Fibroblast of villous mesenchyme (primary cell): ENCODE data around the gene PITHD1. TPM values are rescaled to one million over a fixed set of nuclear protein-coding genes. Genes with fewer than 3 reads are reported as not detected.
"Not testable (repeated sequence)": the region's sequence is repeated elsewhere in the genome, so short reads cannot be mapped to it uniquely, and the experiment has no call there.

Source experiments
- DNase-seq: peaks from one replicate; pipeline ENCODE4 v3.0.0-alpha.2; 2010; ENCODE audit warnings: low read depth
- H3K4me3 ChIP-seq: 2 replicates; pipeline ENCODE4 v1.5.1; 2011; ENCODE audit warnings: low read depth, mild to moderate bottlenecking, low read length
- CTCF ChIP-seq: IDR thresholded peaks from 2 replicates; pipeline ENCODE4 v1.5.1; 2012; ENCODE audit warnings: low read depth, mild to moderate bottlenecking, low read length; ENCODE audit not compliant: insufficient read depth
- total RNA-seq: library from RNA; depleted of rRNA; stranded (reverse); fragments of >200 nt; gene quantifications from 2 replicates; pipeline ENCODE4 v1.2.3, GENCODE V29; 2012

Gene PITHD1
- total RNA-seq, 1 donor = 28.9 TPM

DNA sequence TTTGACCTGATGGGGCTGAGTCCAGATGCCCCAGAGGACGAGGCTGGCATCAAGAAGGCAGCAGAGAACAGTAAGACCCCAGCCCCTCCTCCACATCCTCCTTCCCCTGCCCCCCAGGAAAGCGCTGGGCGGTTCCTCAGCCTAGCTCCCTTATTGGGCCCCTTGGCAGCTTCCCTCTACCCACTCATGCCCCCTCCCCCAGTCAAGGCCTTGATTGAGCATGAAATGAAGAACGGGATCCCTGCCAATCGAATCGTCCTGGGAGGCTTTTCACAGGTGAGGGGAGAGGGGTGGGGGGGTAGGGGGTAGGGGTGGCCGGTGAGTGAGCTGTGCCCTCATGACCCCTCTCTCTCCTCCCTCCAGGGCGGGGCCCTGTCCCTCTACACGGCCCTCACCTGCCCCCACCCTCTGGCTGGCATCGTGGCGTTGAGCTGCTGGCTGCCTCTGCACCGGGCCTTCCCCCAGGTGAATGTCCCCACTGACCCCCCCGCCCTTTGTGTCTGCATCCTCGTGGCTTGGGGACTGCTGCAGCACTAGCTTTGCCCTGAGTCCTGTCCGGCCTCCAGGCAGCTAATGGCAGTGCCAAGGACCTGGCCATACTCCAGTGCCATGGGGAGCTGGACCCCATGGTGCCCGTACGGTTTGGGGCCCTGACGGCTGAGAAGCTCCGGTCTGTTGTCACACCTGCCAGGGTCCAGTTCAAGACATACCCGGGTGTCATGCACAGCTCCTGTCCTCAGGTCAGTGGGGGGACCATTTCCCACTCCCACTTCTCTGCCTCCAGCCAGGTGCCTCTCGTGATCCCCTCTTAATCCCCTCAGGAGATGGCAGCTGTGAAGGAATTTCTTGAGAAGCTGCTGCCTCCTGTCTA is 15.9 kb downstream of the PITHD1 start:
- no peak for TF ChIP-seq CTCF
- no peak for DNase-seq
- no peak overlapping the region for H3K4me3 ChIP-seq

DNA sequence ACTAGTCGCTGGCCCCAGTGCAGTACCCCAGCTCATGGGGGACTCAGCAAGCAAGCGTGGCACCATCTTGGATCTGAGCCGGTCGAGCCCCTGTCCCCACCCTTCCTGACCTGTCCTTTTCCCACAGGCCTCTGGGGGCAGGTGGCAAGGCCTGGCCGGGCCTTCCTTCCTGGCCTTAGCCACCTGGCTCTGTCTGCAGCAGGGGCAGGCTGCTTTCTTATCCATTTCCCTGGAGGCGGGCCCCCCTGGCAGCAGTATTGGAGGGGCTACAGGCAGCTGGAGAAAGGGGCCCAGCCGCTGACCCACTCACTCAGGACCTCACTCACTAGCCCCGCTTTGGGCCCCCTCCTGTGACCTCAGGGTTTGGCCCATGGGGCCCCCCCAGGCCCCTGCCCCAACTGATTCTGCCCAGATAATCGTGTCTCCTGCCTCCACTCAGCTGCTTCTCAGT is 16.5 kb downstream of the PITHD1 start:
- not testable (repeated sequence) for H3K4me3 ChIP-seq, DNase-seq

GRCh38 chr1:23795676-23796465 is 17.7 kb downstream of the PITHD1 start:
- TF ChIP-seq CTCF = no peak
- DNase-seq = no peak
- no peak overlapping the region for H3K4me3 ChIP-seq

DNA sequence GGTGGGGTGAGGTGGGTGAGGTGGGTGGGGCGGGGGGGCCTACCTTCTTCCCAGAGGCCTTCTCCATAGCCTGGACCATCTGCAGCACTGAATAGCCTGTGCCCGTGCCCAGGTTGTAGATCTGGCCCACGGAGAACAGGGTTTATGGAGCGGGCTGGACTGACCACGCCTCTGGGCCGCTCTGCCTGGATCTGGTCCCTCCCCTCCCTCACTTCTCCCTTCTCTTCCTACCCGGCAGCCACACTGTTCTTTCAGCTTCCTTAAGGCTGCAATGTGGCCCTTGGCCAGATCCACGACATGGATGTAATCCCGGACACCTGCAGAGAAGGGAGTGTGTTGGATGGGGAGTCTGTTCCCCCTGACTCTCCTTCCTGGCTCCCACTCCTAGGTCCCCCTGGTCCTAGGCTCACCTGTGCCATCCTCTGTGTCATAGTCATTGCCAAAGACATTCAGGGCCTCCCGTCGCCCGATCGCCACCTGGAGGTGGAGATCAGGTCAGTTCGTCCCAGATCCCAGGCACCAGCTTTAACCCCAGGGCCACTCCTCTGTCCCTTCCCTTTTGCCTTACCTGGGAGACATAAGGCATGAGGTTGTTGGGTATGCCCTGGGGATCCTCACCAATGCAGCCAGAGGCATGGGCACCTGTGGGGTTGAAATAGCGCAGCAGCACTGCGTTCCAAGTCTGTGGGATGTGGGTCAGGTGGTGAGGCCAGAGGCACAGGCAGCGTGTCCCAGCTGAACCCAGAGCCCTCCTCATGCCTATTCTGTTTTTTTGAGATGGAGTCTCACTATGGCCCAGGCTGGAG is 18.5 kb downstream of the PITHD1 start:
- H3K4me3 ChIP-seq = no peak overlapping the region
- DNase-seq = no peak
- no peak for TF ChIP-seq CTCF

- DNase-seq = no peak
- no peak for TF ChIP-seq CTCF
These were observed 19.5 kb downstream of the PITHD1 start for GRCh38 chr1:23797478-23798448.

GRCh38 chr1:23798662-23799142 is 20.5 kb downstream of the PITHD1 start:
- TF ChIP-seq CTCF = no peak
- no peak for DNase-seq
- H3K4me3 ChIP-seq = no peak overlapping the region

More at GRCh38 chr1:23797478-23798448, 19.5 kb downstream of the PITHD1 start:
- no peak overlapping the region for H3K4me3 ChIP-seq
